Neural progenitor cell (in vitro differentiated cells): ENCODE measurements around the gene ITGA3. TPM values are rescaled to one million over a fixed set of nuclear protein-coding genes. Genes with fewer than 3 reads are reported as not detected.

Experiments
- DNase-seq: peaks from one replicate; pipeline ENCODE4 v3.0.0-alpha.2; 2016; ENCODE audit warnings: low spot score
- H2AFZ ChIP-seq: fragments of 200-600 bp; sonication (generic); replicated peaks from 2 replicates; pipeline ENCODE4 v1.6.1; 2016; ENCODE audit warnings: antibody characterized with exemption
- H3F3A ChIP-seq: fragments of 200-600 bp; sonication (generic); 2 replicates; pipeline ENCODE4 v1.6.1; 2016; ENCODE audit warnings: antibody characterized with exemption, low read depth
- H3K27ac ChIP-seq: fragments of 200-600 bp; sonication (generic); 2 replicates; pipeline ENCODE4 v1.5.1; 2016; ENCODE audit warnings: mild to moderate bottlenecking
- H3K27me3 ChIP-seq: fragments of 200-600 bp; sonication (generic); 2 replicates; pipeline ENCODE4 v1.6.1; 2016; ENCODE audit warnings: mild to moderate bottlenecking, moderate library complexity
- H3K36me3 ChIP-seq: fragments of 200-600 bp; sonication (generic); 2 replicates; pipeline ENCODE4 v1.5.1; 2016
- H3K4me1 ChIP-seq: fragments of 200-600 bp; sonication (generic); 2 replicates; pipeline ENCODE4 v1.6.1; 2016; ENCODE audit warnings: mixed run types
- H3K4me2 ChIP-seq: fragments of 200-600 bp; sonication (generic); 2 replicates; pipeline ENCODE4 v1.6.1; 2016
- H3K4me3 ChIP-seq: fragments of 200-600 bp; sonication (generic); 2 replicates; pipeline ENCODE4 v1.5.1; 2016
- H3K79me2 ChIP-seq: fragments of 200-600 bp; sonication (generic); 2 replicates; pipeline ENCODE4 v1.6.1; 2016; ENCODE audit warnings: low read depth
- H3K9ac ChIP-seq: fragments of 200-600 bp; sonication (generic); 2 replicates; pipeline ENCODE4 v1.6.1; 2016
- H3K9me3 ChIP-seq: fragments of 200-600 bp; sonication (generic); 2 replicates; pipeline ENCODE4 v1.5.1; 2016; ENCODE audit warnings: low read depth
- H4K20me1 ChIP-seq: fragments of 200-600 bp; sonication (generic); 2 replicates; pipeline ENCODE4 v1.6.1; 2016; ENCODE audit warnings: low read depth
- H3K27ac Mint-ChIP-seq: 3 replicates; pipeline ENCODE4 v1.8.0; 2021; ENCODE audit warnings: mixed read lengths
- H3K27me3 Mint-ChIP-seq: 2 replicates; pipeline ENCODE4 v1.8.0; 2022; ENCODE audit warnings: low read depth, mild to moderate bottlenecking, inconsistent platforms, moderate library complexity, mixed read lengths; ENCODE audit not compliant: insufficient read depth
- H3K36me3 Mint-ChIP-seq: 3 replicates; pipeline ENCODE4 v1.8.0; 2021; ENCODE audit warnings: mixed read lengths
- H3K4me1 Mint-ChIP-seq: 3 replicates; pipeline ENCODE4 v1.8.0; 2021; ENCODE audit warnings: mixed read lengths
- H3K4me3 Mint-ChIP-seq: 3 replicates; pipeline ENCODE4 v1.8.0; 2021; ENCODE audit warnings: mild to moderate bottlenecking, moderate library complexity, mixed read lengths
- H3K9me3 Mint-ChIP-seq: 3 replicates; pipeline ENCODE4 v1.8.0; 2020; ENCODE audit warnings: mixed read lengths
- CTCF ChIP-seq: fragments of 200-600 bp; sonication (generic); IDR thresholded peaks from 2 replicates; pipeline ENCODE4 v1.5.1; 2017; ENCODE audit warnings: antibody characterized with exemption, mild to moderate bottlenecking
- EZH2 ChIP-seq: fragments of 200-600 bp; sonication (generic); IDR thresholded peaks from 2 replicates; pipeline ENCODE4 v1.6.1; 2017; ENCODE audit warnings: antibody characterized with exemption, mild to moderate bottlenecking, moderate library complexity
- EZH2phosphoT487 ChIP-seq: fragments of 200-600 bp; sonication (generic); IDR thresholded peaks from 2 replicates; pipeline ENCODE4 v1.6.1; 2017; ENCODE audit warnings: antibody characterized with exemption
- total RNA-seq: library from RNA; depleted of rRNA; stranded (reverse); fragments of >200 nt; gene quantifications from 2 replicates; pipeline ENCODE4 v1.2.3, GENCODE V29; 2015; ENCODE audit warnings: low replicate concordance

The ITGA3 gene
- total RNA-seq, 1 donor from 2014 or later = 7.7 TPM

GRCh38 chr17:50062293-50063243 lies 6.7 kb downstream of the ITGA3 start:
- Histone ChIP-seq H3K4me1 (no peaks in the 10 kb centered on the region), H3K4me2 (no peak overlapping the region), H3K36me3 (no peaks in the 10 kb centered on the region), H3K27ac (no peak overlapping the region), H3K9ac (no peak overlapping the region), H3K27me3 (peaks cover 16% of the 10 kb centered on the region), H3K4me3 (no peak overlapping the region), H3K9me3 (no peaks in the 10 kb centered on the region), H3F3A (no peaks in the 10 kb centered on the region), H4K20me1 (no peaks in the 10 kb centered on the region), H3K79me2 (no peaks in the 10 kb centered on the region), H2AFZ (no peak overlapping the region)
- no peak overlapping the region for H3K4me3 Mint-ChIP-seq
- DNase-seq = no peak
- TF ChIP-seq EZH2 = no peak
- no peak for TF ChIP-seq EZH2phosphoT487
- TF ChIP-seq CTCF = no peak
- peaks cover 8% of the 10 kb centered on the region for H3K27me3 Mint-ChIP-seq
- H3K27ac Mint-ChIP-seq = no peak overlapping the region
- H3K9me3 Mint-ChIP-seq = no peaks in the 10 kb centered on the region
- H3K36me3 Mint-ChIP-seq = no peaks in the 10 kb centered on the region
- peaks cover 20% of the 10 kb centered on the region for H3K4me1 Mint-ChIP-seq

GRCh38 chr17:50063561-50064252 lies 7.8 kb downstream of the ITGA3 start:
- Histone ChIP-seq H3K36me3 (no peaks in the 10 kb centered on the region), H3K4me1 (no peaks in the 10 kb centered on the region), H3K4me2 (no peak overlapping the region), H3K27me3 (peaks cover 4% of the 10 kb centered on the region), H4K20me1 (no peaks in the 10 kb centered on the region), H3K27ac (no peak overlapping the region), H3K9me3 (no peaks in the 10 kb centered on the region), H3K9ac (no peak overlapping the region), H3F3A (no peaks in the 10 kb centered on the region), H3K4me3 (no peak overlapping the region), H2AFZ (no peak overlapping the region), H3K79me2 (no peaks in the 10 kb centered on the region)
- Mint-ChIP-seq H3K36me3 (no peaks in the 10 kb centered on the region), H3K4me1 (peaks cover 16% of the 10 kb centered on the region), H3K4me3 (no peak overlapping the region), H3K27me3 (peaks cover 2% of the 10 kb centered on the region), H3K9me3 (no peaks in the 10 kb centered on the region), H3K27ac (no peak overlapping the region)
- DNase-seq = no peak
- TF ChIP-seq CTCF (no peak), EZH2 (no peak), EZH2phosphoT487 (no peak)

- H3K4me1 ChIP-seq = no peaks in the 10 kb centered on the region
- no peak for DNase-seq
- no peaks in the 10 kb centered on the region for H3K9me3 ChIP-seq
- no peak overlapping the region for H3K27ac ChIP-seq
- Mint-ChIP-seq H3K36me3 (no peaks in the 10 kb centered on the region), H3K27ac (no peak overlapping the region), H3K4me1 (peaks cover 14% of the 10 kb centered on the region), H3K27me3 (peaks cover 2% of the 10 kb centered on the region), H3K4me3 (no peak overlapping the region), H3K9me3 (no peaks in the 10 kb centered on the region)
- H3K4me2 ChIP-seq = no peak overlapping the region
- H3K9ac ChIP-seq = no peak overlapping the region
- H3K79me2 ChIP-seq = no peaks in the 10 kb centered on the region
- no peaks in the 10 kb centered on the region for H3K27me3 ChIP-seq
- no peaks in the 10 kb centered on the region for H3F3A ChIP-seq
- H3K36me3 ChIP-seq = no peaks in the 10 kb centered on the region
- no peak for TF ChIP-seq EZH2phosphoT487
- no peak for TF ChIP-seq CTCF
- no peak for TF ChIP-seq EZH2
- no peak overlapping the region for H3K4me3 ChIP-seq
- H2AFZ ChIP-seq = no peak overlapping the region
- no peaks in the 10 kb centered on the region for H4K20me1 ChIP-seq
Measured at GRCh38 chr17:50064253-50065001, 8.5 kb downstream of the ITGA3 start.
